AG09319 (cell line): ENCODE measurements around the gene STOML1.
"Not testable (repeated sequence)": the region's sequence is repeated elsewhere in the genome, so short reads cannot be mapped to it uniquely, and the experiment has no call there.

ENCODE experiments used
- DNase-seq: peaks from one replicate; pipeline ENCODE4 v3.0.0-alpha.2; 2010; ENCODE audit warnings: low read depth; ENCODE audit errors: extremely low read depth
- TF ChIP-seq, protein P1 (sequence below): IDR thresholded peaks from 2 replicates; pipeline ENCODE4 v1.5.1; 2011; ENCODE audit warnings: low read depth, mild to moderate bottlenecking, inconsistent platforms, low read length, moderate library complexity

STOML1 gene

DNA sequence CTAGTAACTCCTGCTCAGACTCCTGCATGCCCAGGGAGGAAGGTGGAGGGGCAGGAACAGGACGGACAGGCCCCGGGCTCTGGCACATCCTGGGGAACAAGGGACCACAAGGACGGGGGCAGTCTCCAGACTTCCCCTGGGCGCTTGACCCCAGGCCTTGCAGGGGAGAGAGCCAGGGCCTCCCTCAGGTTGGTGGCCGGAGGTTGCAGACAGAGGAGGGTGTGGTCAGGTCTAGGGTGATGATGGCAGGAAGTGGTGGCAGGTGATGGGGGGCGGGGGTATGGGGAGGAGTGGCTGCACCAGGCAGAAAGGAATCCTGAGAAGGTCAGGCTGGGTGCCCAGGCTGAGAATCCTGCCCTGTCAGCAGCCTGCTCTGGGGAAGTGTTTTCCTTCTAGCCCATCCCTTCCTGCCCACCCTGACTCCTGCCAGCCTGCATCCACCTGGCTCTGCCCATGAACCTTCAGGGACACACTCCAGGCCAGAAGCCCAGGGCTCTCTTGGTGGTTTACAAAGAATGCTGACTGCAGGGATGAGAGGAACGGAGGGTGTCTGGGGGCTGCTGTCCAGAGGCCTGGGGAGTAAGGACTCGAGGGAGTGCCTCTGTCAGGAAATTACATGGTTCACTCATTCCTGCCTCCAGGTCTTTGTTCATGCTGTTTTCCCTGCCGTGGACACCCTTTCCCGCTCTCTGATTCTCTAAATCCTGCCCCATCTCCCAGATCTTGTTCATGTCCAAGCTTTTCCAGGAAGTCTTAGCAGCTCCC is 50.0 kb downstream of the STOML1 start:
- TF ChIP-seq, protein P1, sequence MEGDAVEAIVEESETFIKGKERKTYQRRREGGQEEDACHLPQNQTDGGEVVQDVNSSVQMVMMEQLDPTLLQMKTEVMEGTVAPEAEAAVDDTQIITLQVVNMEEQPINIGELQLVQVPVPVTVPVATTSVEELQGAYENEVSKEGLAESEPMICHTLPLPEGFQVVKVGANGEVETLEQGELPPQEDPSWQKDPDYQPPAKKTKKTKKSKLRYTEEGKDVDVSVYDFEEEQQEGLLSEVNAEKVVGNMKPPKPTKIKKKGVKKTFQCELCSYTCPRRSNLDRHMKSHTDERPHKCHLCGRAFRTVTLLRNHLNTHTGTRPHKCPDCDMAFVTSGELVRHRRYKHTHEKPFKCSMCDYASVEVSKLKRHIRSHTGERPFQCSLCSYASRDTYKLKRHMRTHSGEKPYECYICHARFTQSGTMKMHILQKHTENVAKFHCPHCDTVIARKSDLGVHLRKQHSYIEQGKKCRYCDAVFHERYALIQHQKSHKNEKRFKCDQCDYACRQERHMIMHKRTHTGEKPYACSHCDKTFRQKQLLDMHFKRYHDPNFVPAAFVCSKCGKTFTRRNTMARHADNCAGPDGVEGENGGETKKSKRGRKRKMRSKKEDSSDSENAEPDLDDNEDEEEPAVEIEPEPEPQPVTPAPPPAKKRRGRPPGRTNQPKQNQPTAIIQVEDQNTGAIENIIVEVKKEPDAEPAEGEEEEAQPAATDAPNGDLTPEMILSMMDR = no peak
- DNase-seq = no peak

DNA sequence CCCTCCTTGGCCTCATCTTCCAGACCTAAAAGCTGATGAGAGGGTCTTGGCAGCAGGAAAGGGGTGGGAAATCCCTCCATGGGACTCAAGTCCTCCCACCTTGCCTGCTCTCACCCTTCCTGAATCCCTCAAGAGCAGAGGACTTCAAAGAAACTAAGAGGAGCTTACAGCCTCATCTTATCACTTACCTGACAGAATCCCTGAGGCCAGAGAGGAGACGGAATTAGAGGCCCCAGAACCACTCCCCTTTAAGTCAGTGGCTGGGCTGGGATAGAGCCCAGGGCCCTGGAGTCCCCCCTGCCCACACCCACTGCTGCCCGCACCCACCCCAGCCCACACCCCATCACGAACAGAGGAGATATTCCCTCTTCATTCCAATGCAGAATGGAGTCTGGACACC is 50.6 kb downstream of the STOML1 start:
- TF ChIP-seq, protein P1 = no peak
- DNase-seq = no peak

DNA sequence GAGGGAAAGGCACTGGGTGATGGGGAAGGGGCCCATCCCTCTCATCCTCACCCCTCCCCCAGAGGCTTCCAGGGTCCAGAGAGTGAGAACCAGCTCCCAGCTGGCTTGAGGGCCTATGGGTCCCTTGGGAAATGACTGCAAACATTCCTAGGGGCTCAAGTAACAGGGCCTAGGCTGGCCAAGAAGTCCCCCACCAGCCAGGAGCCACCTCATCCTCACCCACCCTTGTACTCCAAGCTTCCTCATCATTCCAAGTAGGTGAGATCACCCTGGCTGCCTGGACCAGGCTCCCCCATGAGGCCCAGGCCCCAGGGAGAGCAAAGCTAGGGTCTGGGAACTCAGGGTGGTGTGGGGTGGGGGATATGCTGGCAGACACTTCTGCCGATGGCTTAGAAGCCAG is 51.1 kb downstream of the STOML1 start:
- peak; percentile 65 for DNase-seq
- TF ChIP-seq, protein P1 = no peak

DNA sequence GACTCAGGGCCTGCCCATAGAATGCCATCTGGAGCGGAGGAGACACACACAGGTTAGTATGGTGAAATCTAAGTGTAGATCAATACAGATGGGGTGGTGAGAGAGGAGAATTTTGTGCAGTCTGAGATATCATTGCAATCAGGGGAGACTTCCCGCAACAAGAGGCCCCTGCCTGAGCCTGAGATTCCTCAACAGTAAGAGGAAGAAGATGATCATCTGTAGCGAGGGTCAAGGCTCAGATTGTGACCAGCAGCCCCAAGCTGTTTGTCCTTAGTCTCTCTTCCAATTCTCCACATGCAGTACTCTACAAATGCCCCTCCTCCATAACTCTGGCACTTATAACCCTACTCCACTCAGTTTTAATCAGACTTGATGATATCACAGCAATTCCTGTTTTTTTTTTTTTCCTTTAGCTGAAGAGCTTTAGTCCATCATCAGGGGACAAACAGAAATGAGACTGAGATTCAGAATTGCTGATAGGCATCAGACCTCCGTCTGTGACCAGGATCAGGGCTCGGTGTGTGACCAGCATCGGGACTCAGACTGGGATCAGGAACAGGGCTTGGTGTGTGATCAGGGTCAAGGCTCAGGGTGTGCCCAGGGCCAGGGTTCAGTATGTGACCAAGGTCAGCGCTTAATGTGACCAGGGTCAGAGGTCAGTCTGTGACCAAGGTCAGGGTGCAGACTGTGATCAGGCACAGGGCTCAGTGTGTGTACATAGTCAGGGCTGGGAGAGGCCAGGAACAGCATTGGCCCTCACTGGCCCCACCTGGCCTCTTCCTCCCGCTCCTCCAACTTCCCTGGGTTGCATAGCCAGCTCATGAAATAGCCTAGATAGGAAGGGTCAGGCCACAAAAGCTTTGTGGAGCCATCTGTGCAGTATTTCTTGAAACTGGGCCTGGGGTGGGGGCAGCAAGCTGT is 51.8 kb downstream of the STOML1 start:
- TF ChIP-seq, protein P1 = no peak
- no peak for DNase-seq

DNA sequence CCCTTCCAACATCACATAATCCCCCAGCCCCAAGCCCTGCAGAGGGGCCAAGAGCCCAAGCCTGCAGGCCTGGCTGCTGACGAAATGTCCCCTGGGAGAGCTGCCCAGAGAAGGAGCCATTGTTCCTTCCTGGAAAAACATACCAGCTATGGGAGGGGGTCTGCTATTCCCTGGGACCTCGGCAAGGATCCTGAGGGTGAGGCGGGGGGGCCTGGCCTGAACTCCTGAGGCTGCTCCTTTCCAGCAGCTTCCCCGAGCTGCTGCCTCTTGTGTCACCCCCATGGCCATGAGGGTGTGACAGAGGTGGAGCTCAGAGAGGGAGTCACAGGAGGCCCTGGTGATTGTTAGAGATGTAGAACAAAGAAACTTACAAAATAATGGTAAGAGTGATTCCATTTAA is 53.0 kb downstream of the STOML1 start:
- no peak for DNase-seq
- TF ChIP-seq, protein P1 = no peak

DNA sequence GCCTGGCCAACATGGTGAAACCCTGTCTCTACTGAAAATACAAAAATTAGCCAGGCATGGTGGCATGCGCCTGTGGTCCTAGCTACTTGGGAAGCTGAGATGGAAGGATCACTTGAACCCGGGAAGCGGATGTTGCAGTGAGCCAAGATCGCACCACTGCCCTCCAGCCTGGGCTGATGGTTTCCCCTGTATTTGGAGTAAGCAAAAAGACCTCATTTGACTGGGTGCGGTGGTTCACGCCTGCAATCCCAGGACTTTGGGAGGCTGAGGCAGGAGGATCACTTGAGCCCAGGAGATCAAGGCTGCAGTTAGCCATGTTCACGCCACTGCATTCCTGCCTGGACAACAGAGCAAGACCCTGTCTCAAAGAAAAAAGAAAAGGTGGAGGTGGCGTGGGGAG is 53.6 kb downstream of the STOML1 start:
- DNase-seq = not testable (repeated sequence)

DNA sequence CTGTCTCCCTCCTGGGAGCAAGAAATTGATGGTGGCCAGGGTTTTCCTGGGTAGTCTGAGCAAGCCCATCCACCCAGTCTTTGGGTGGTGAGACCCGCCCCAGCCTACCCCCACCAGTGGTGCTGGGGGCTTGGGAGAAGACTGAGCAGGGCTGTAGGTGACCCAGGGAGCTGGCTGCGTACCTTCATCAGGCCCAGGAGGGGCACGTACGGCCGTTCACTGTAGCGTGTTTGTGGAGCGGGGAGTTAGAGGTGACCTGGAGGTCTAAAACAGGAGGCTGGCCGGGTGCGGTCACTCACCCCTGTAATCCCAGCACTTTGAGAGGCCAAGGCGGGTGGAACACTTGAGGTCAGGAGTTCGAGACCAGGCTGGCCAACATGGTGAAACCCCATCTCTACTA is 54.4 kb downstream of the STOML1 start:
- no peak for DNase-seq
- TF ChIP-seq, protein P1 = no peak
